Liver (tissue), 9 donors: ENCODE measurements around the gene STK39. TPM values are rescaled to one million over a fixed set of nuclear protein-coding genes. Genes with fewer than 3 reads are reported as not detected.

Experiments used
- DNase-seq: peaks from one replicate; pipeline ENCODE4 v3.0.0-alpha.2; 2017; ENCODE audit warnings: low spot score
- H3K27ac ChIP-seq, 2 donors: one replicate each; pipeline ENCODE4 v1.7.0; 2013; ENCODE audit warnings: inconsistent platforms in 2 of 2, low read length in 2 of 2, control low read depth in 1 of 2, low read depth in 1 of 2, mild to moderate bottlenecking in 1 of 2
- H3K27me3 ChIP-seq, 4 donors: one replicate each; pipeline versions ENCODE4 v1.6.1 to v1.7.0; 2013; ENCODE audit warnings: low read length in 3 of 4, inconsistent platforms in 1 of 4, mild to moderate bottlenecking in 1 of 4, moderate library complexity in 1 of 4; ENCODE audit not compliant: control insufficient read depth in 4 of 4, insufficient read depth in 4 of 4
- H3K36me3 ChIP-seq, 4 donors: one replicate each; pipeline versions ENCODE4 v1.6.1 to v1.7.0; 2013; ENCODE audit warnings: low read length in 3 of 4, mild to moderate bottlenecking in 3 of 4, low read depth in 1 of 4, moderate library complexity in 1 of 4; ENCODE audit not compliant: control insufficient read depth in 4 of 4, insufficient read depth in 3 of 4
- H3K4me1 ChIP-seq, 4 donors: one replicate each; pipeline versions ENCODE4 v1.6.1 to v1.7.0; 2013; ENCODE audit warnings: low read length in 3 of 4, mild to moderate bottlenecking in 3 of 4, moderate library complexity in 1 of 4; ENCODE audit not compliant: control insufficient read depth in 4 of 4, insufficient read depth in 4 of 4
- H3K4me3 ChIP-seq, 3 donors: one replicate each; pipeline versions ENCODE4 v1.6.1 to v1.7.0; 2013; ENCODE audit warnings: low read length in 3 of 3, control low read depth in 1 of 3, low read depth in 1 of 3, mild to moderate bottlenecking in 1 of 3
- H3K9ac ChIP-seq, 2 donors: one replicate each; pipeline ENCODE4 v1.7.0; 2013; ENCODE audit warnings: low read length in 2 of 2, mild to moderate bottlenecking in 2 of 2, moderate library complexity in 2 of 2, control low read depth in 1 of 2, low read depth in 1 of 2
- H3K9me3 ChIP-seq, 4 donors: one replicate each; pipeline versions ENCODE4 v1.6.1 to v1.7.0; 2013; ENCODE audit warnings: low read length in 3 of 4; ENCODE audit not compliant: control insufficient read depth in 4 of 4
- CTCF ChIP-seq: fragments of 150-350 bp; IDR thresholded peaks from 2 replicates; pipeline ENCODE4 v1.5.1; 2017; ENCODE audit warnings: improper control_type of control experiment, low read depth, low read length; ENCODE audit not compliant: missing input control
- EGR1 ChIP-seq, 2 donors: IDR thresholded peaks; 2 replicates each; pipeline ENCODE4 v1.6.1; 2016 to 2018; ENCODE audit warnings: antibody characterized with exemption in 2 of 2, low read depth in 2 of 2
- FOXA1 ChIP-seq: IDR thresholded peaks from 2 replicates; pipeline ENCODE4 v1.6.1; 2016; ENCODE audit warnings: antibody characterized with exemption
- FOXA2 ChIP-seq: IDR thresholded peaks from 2 replicates; pipeline ENCODE4 v1.6.1; 2016; ENCODE audit warnings: antibody characterized with exemption
- GABPA ChIP-seq, 2 donors: IDR thresholded peaks in 1 of 2; conservative IDR thresholded peaks in 1 of 2; 2 replicates each; pipeline ENCODE4 v1.6.1; 2016; ENCODE audit warnings: antibody characterized with exemption in 2 of 2, mild to moderate bottlenecking in 1 of 2, moderate library complexity in 1 of 2
- HNF4A ChIP-seq, 2 donors: conservative IDR thresholded peaks; 2 replicates each; pipeline ENCODE4 v1.6.1; 2016; ENCODE audit warnings: antibody characterized with exemption in 2 of 2, mild to moderate bottlenecking in 2 of 2
- HNF4G ChIP-seq: IDR thresholded peaks from 2 replicates; pipeline ENCODE4 v1.6.1; 2016; ENCODE audit warnings: antibody characterized with exemption
- JUND ChIP-seq, 2 donors: IDR thresholded peaks; 2 replicates each; pipeline ENCODE4 v1.6.1; 2016; ENCODE audit warnings: antibody characterized with exemption in 2 of 2
- NR2F2 ChIP-seq: IDR thresholded peaks from 2 replicates; pipeline ENCODE4 v1.6.1; 2016; ENCODE audit warnings: antibody characterized with exemption
- RAD21 ChIP-seq, 2 donors: IDR thresholded peaks; 2 replicates each; pipeline ENCODE4 v1.6.1; 2016; ENCODE audit warnings: antibody characterized with exemption in 2 of 2, mild to moderate bottlenecking in 2 of 2
- REST ChIP-seq: IDR thresholded peaks from 2 replicates; pipeline ENCODE4 v1.6.1; 2016; ENCODE audit warnings: antibody characterized with exemption, mild to moderate bottlenecking
- RXRA ChIP-seq, 2 donors: IDR thresholded peaks; 2 replicates each; pipeline ENCODE4 v1.6.1; 2017 to 2018; ENCODE audit warnings: antibody characterized with exemption in 2 of 2, mild to moderate bottlenecking in 1 of 2
- SP1 ChIP-seq: IDR thresholded peaks from 2 replicates; pipeline ENCODE4 v1.6.1; 2018; ENCODE audit warnings: antibody characterized with exemption, mild to moderate bottlenecking
- TAF1 ChIP-seq: conservative IDR thresholded peaks from 2 replicates; pipeline ENCODE4 v1.6.1; 2016; ENCODE audit warnings: antibody characterized with exemption, mild to moderate bottlenecking
- YY1 ChIP-seq: IDR thresholded peaks from 2 replicates; pipeline ENCODE4 v1.6.1; 2016; ENCODE audit warnings: antibody characterized with exemption, mild to moderate bottlenecking
- ZBTB33 ChIP-seq: IDR thresholded peaks from 2 replicates; pipeline ENCODE4 v1.6.1; 2016; ENCODE audit warnings: antibody characterized with exemption
- WGBS: extraction: QIAGEN DNeasy Blood & Tissue Kit; methylation state at CpG from one replicate; pipeline ENCODE4 v1.1.7; 2013; 5-methylcytosine and 5-hydroxymethylcytosine counted together
- polyA plus RNA-seq, 2 donors: library from polyadenylated mRNA; stranded (reverse) in 1 of 2; unstranded in 1 of 2; fragments of 200-250 nt in 1 of 2; fragments of >200 nt in 1 of 2; fragmentation: Nextera tagmentation in 1 of 2; extraction: Ambion mirVana in 1 of 2; gene quantifications; one replicate each; pipeline versions ENCODE4 v1.2.1 to v1.2.3, GENCODE V29; 2013 to 2015
- total RNA-seq, 2 donors: library from RNA; depleted of rRNA; stranded (reverse); fragments of >200 nt; gene quantifications; one replicate each; pipeline ENCODE4 v1.2.3, GENCODE V29; 2014
- TF ChIP-seq, protein P1 (sequence below): IDR thresholded peaks from 2 replicates; pipeline ENCODE4 v1.6.1; 2016; ENCODE audit warnings: antibody characterized with exemption
- donor health status: healthy.
- donor health status: healthy.
- donor health status: healthy.
- donor health status: healthy.
- donor health status: healthy.

Gene STK39
- total and polyA plus RNA-seq, 4 donors = 0.29 to 1.8 (median 0.73) TPM

GRCh38 chr2:168135121-168135520, 112.3 kb downstream of the STK39 start:
- DNase-seq = no peak
- H3K4me3 ChIP-seq = no peak overlapping the region
- WGBS = 88% methylated on average over 2 of the region's 2 CpGs
- no peaks in the 10 kb centered on the region for H3K36me3 ChIP-seq
- no peaks in the 10 kb centered on the region for H3K27me3 ChIP-seq
- H3K9ac ChIP-seq = no peak overlapping the region
- H3K4me1 ChIP-seq = no peaks in the 10 kb centered on the region
- no peak overlapping the region for H3K27ac ChIP-seq
- TF ChIP-seq ZBTB33 = no peak
- TF ChIP-seq FOXA1 = no peak
- no peak for TF ChIP-seq TAF1
- no peak for TF ChIP-seq CTCF
- H3K9me3 ChIP-seq = no peaks in the 10 kb centered on the region

DNA sequence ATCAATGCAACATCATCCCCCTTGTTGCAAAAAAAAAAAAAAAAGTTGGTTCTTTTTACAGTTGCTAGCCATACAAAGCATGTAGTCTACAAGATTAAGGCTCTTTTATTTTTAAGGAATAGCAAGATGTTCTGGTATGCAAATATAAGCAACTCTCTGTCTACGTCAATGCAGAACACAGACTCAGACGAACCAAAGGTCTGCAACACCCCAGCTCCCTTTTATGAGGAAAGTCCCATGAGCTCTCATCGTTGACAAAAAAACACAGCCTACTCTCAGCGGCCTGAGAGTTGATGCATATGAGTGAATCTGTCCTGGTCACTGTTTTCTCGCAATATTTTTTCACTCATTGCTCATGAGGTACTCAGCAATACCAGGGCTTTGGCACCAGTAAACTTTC, 112.9 kb downstream of the STK39 start:
- WGBS = 87% methylated on average over 5 of the region's 5 CpGs
- TF ChIP-seq FOXA2 (no peak), TAF1 (no peak), REST (no peak), YY1 (no peak), NR2F2 (no peak), JUND (IDR thresholded peaks at IDR 0.05) (no peak), HNF4A (conservative IDR thresholded peaks at IDR 0.05) (no peak), ZBTB33 (no peak), HNF4G (no peak), RAD21 (IDR thresholded peaks at IDR 0.05) (no peak), SP1 (no peak), CTCF (no peak), GABPA (IDR thresholded peaks at IDR 0.05 in 1 of 2, conservative IDR thresholded peaks at IDR 0.05 in 1 of 2) (no peak), RXRA (IDR thresholded peaks at IDR 0.05) (no peak), EGR1 (IDR thresholded peaks at IDR 0.05; ENCODE audit: low read depth in 2 of 2) (no peak)
- TF ChIP-seq, protein P1, sequence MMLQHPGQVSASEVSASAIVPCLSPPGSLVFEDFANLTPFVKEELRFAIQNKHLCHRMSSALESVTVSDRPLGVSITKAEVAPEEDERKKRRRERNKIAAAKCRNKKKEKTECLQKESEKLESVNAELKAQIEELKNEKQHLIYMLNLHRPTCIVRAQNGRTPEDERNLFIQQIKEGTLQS = no peak

More for the DNA sequence above, 112.9 kb downstream of the STK39 start:
- no peak for DNase-seq
- Histone ChIP-seq H3K4me1 (no peaks in the 10 kb centered on the region), H3K27me3 (no peaks in the 10 kb centered on the region), H3K4me3 (no peak overlapping the region), H3K36me3 (no peaks in the 10 kb centered on the region), H3K9ac (no peak overlapping the region), H3K9me3 (no peaks in the 10 kb centered on the region), H3K27ac (no peak overlapping the region)
